Occipital lobe (tissue), 2 donors: ENCODE data around the gene PBX4. TPM values are rescaled to one million over a fixed set of nuclear protein-coding genes. Genes with fewer than 3 reads are reported as not detected.

ENCODE experiments used
- DNase-seq: peaks from one replicate; lab custom pipeline; 2025; lab: John Stamatoyannopoulos, UW
- total RNA-seq: library from RNA; depleted of rRNA; stranded (reverse); fragments of >200 nt; gene quantifications from one replicate; pipeline ENCODE4 v1.2.3, GENCODE V29; 2014

PBX4 gene
- total RNA-seq, 1 donor from 2014 or later = 14.8 TPM

DNA sequence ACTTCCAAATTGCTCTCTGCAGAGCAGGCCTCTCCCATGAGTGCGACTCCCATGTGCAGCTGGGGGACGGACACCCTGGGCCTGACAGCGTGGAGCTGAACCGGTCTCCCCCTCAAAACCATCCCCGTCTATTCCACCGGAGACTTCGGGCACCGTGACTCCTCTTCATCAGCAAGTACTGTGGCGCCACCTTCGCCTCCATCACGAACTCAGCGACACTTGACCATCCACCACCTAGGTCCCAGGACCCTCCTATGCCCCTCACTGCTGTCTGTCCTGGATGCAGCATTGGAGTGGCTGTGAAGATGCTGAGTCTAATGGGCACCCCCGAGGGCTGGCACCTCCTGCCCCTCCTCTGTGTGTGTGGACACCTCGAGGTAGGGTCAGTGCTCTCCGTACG lies 59.9 kb downstream of the PBX4 start:
- DNase-seq = no peak

DNA sequence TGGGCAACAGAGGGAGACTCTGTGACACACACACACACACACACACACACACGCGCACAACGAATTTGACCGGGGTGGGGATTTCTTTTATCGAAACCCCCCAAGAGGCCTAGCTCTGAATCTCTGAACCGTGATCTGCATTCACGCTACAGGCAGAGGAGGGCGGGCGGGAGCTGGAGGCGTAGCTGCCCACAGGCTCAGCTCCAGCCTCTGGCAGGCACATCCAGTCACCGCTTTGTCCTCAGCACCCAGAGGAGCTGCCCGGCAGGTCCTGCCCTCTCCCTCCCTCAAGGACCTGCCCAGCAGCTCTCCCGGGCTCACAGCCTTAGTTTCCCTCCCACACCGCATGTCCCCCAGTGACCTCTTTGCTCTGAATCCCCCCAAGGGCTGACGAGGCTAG lies 60.4 kb downstream of the PBX4 start:
- DNase-seq = no peak

DNA sequence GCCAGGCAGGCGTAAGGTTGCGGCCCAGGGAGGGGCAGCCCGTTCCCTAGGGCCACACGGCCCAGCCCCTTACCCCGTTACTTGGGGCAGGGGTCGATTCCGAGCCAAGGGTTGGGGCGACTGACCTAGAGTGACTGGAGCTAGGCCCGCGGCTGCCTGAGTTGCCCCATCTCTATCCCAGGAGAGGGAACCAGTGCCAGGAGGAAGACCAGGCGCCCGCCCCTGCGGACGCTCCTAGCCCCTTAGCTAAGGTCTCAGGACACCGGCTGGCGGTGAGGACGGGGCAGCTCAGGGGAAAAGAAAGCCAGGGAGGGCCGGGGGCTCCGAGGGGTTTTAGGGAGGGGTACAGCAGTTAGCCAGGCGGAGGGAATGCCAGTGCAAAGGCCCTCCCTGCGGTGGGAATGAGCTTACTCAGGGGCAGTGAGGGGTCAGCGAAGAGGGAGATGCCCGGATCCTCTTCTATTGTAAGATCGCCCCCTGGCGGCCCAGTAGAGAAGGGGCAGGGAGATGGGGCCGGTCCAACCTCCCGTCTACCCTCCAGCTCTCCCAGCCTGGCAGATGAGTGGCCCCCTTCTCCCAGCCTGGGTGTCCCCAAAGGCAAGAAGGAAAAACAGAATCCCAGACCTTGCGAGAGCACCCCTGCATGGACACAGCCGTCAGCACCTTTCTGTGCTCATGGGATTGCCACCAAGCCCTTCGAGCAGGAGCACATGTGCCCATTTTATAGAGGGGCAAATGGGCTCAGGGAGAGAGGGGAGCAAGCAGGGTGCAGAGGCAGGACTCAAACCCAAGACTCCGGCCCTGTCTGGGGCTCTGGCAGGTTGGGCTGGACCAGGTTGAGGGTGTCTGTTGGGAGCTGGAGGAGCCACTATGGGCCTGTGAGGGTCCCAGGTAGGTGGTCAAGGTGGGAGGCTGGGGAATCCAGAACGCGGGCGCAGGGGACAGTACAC lies 64.1 kb downstream of the PBX4 start:
- no peak for DNase-seq

DNA sequence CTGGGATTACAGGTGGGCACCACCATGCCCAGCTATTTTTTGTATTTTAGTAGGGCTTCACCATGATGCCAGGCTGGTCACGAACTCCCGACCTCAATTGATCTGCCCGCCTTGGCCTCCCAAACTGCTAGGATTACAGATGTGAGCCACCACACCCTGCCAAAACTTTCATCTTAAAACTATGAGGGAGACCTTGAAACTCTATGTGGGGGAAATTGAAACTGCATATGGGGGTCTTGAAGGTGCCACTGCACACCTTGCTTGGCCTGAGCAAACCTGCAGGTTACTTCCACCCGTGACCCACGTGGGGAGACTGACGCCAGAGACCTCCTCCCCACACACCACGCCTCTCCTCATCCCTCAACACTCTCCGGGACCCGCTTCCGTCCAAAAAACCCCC lies 64.8 kb downstream of the PBX4 start:
- DNase-seq = no peak

DNA sequence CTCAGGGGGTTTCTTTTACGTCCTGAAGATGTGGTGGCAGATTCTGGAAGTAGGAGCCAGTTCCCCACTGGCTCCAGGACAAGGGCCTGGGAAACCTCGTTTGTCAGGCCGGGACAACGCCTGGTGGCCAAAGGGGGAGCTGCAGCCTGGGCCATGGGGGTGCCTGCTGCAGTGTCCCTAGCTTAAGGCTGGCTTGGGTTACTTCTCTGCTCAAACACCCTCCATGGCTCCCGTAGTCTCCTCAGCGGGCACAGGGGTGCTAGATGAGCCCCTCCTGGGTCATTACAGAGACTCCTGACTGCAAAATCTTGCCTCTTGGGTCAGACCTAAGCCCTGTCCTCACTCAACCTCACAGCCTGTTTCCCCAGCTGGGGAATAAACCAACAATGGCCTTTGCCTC lies 65.7 kb downstream of the PBX4 start:
- no peak for DNase-seq

DNA sequence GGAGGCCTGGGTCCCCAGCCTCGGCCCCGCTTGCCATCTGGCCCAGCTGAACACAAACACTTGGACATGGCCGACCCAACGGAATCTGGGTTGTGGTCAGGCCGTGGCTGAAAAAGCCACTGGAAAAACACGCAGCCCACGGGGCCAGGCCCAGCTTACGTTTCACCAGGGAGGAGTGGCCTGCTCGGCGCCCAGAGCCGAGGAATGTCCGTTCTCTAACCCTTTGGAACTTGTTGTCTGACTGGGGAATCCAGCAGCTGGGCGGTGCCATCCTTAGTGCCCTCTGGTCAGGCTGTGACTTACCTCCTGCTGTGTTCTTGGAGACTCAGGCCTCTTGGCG lies 66.7 kb downstream of the PBX4 start:
- DNase-seq = no peak

DNA sequence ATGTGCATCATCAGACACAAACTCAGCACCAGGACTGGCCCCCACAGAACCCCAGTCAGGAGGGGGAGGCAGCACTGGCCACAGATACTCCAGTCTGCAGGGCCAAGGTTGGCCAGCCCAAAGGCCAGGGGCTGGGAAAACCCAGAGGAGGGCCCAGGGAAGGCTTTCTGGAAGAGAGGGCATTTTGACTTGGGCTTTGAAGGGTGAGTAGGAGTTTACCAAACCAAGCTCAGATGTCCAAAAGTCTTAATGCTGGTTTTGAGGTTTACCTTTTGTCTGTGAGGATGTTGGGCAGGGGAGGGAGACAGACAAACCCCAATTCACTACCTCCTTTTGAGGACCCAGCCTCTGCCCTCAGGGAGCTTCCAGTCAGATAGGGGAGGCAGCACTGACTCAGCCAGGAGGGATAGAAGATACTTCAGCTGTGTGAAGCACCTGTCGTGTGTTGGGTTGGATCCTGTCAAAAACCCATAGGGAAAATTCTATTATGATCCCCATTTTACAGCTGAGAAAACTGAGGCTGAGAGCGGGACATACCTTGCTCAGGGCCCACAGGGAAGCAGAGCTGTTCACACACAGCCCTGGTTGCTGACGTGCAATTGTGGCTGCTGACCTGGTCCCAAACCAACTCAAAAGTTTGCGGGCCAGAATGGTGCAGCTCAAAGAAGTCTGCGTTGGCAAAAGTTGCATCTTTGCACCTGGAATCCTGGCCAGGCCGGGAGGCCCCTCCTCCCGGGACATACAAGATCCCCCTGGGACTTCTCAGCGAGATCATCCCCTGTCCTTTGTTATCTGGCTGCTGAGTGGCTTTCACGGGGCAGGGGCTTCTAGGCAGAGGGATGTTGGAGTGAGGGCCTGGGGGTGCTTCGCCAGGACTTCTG lies 67.3 kb downstream of the PBX4 start:
- DNase-seq = no peak

DNA sequence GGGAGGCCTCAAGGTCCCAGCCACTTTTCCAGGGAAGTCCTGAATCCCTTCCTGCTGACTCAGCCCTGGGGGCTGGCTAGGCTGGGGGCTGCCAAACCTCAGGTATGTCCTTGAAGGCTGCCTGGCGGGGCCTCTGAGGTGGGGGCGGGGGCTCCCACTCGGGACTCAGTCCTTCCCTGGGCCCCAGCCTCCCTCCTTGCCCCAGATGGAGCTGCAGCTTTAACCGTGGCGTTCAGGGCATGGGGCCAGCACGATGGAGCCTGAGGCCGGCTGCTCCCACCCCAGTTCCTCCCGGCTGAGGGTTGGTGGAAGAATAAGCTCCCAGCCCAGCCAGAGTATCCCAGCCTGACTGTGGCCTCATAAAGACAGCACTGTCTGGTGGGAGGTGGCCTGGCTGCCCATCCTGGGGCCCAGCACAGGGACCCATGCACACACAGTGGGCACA lies 68.0 kb downstream of the PBX4 start:
- DNase-seq = no peak

DNA sequence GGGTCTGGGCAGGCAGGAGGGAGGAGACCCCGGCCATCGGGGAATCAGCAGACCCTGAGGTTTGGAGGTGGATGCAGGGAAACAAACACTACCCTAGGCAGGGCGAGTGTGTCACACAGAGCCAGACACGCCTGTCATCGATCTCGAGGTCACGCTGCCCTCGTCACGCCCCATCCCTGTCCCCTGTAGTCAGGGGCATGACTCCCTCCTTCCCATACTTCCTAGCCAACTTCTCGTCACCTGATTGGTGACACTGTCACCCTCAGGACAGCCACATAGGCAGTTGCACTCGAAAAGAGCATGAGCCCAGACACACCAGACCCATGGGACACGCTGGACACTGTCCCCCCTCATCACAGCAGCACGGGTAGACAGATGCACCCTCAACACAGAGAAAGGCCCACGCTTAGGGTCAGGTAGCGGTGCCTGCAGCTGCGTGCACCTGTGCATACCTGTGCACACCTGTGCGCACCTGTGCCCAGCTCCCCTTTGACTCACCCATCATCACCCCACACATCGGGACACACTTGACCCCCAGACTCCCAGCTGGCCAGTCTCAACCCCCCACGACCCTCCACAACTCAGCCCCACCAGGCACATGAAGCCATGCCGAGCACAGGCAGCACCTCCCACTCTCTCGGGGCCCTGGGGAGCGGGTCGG lies 68.6 kb downstream of the PBX4 start:
- no peak for DNase-seq

DNA sequence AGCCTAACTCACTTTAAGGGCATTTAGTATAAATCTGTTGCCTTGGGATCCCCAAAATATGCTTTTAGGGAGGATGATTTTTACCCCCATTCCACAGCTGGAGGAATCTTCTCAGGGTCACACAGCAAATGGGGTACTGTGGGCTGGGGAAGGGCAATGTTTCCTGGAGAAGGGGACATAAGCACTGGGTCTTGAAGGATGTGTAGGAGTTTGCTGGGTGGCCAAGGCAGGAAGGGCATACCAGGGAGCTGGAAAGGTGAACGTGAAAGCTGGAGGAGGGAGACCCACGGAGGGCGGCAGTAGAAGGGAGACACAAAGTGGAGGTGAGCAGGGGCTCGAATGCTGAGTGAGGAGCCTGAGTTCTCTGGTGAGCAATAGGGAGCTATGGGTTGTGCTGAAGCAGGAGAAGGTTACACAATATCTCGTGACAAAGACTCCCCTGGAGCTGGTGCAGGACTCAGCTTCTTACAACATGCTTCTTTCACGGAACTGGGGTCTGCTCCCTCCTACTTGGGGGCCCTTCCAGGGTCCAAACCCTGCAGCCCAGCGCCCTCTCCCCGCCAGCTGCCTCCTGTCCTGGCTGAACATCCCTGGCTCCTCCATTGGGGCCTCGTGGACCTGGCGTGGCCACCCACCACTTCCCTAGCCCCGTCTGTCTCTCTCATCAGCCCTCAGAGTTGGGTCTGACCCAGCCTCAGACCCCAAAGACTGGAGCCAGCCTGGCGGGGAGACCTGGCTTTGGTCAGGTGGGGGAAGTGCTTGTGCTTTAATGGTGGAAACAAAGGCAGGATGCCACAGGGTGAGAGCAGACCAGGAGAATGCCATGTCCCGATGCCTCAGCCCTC lies 69.3 kb downstream of the PBX4 start:
- no peak for DNase-seq

DNA sequence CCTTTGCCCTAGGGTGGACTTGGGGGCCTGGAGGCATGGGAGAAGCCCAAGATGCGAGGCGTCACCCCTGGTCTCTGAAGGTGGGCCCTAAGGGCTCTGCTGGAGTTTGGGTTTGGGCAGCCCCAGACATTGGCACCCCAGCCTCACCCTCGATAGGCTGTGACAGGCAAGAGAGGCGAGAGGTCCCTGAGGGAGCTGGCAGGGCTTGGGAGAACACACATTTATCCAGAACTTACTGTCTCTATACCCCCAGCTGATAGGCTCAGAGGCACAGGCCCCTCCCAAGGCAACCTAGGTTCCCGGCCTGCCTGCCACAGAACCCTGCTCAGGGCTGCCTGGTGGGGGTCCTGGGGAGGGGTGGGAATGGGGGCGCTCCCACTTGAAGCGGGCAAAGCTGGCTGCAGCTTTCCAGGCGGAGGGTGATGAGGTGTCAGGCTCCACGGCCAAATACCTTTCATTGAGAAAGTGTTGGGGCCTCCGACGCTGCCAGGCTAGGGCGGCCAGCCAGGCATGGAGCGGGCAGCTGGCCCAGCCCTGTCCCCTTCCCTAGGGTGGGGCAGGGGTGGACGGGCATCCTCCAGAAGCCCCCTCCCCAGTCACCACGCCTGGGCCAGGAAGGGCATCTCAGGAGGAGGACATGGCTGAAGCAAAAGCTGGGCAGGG lies 70.7 kb downstream of the PBX4 start:
- no peak for DNase-seq

DNA sequence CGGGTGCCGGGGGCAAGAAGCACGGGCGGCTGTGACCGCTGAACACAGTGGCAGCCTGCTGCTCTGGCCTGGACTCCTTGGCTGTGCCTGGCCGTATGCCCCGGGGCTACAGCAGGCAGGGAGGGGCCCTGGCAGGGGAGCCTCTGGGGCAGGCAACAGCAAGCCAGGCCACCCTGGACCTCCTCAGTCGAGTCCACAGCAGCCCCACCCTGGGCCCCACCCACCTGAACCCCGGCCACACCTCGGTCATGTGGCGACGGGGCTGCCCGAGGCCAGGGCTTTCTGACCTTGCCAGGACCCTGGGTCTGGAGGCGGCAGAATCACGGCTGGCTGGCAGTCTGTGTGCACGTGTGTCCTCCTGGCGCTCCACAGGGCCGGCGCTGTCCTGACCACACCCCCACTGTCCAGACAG lies 71.7 kb downstream of the PBX4 start:
- DNase-seq = no peak

DNA sequence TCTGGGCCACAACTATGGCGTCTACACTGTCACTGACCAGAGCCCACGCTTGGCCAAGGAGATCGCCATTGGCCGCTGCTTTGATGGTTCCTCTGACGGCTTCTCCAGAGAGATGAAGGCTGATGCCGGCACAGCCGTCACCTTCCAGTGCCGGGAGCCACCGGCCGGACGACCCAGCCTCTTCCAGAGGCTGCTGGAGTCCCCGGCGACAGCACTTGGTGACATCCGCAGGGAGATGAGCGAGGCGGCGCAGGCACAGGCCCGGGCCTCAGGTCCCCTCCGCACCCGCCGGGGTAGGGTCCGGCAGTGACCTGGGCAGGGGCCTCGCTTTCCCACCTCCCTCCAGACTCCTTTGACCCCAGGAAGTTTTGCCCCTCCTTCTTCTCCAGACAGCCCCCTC lies 72.8 kb downstream of the PBX4 start:
- DNase-seq = no peak

DNA sequence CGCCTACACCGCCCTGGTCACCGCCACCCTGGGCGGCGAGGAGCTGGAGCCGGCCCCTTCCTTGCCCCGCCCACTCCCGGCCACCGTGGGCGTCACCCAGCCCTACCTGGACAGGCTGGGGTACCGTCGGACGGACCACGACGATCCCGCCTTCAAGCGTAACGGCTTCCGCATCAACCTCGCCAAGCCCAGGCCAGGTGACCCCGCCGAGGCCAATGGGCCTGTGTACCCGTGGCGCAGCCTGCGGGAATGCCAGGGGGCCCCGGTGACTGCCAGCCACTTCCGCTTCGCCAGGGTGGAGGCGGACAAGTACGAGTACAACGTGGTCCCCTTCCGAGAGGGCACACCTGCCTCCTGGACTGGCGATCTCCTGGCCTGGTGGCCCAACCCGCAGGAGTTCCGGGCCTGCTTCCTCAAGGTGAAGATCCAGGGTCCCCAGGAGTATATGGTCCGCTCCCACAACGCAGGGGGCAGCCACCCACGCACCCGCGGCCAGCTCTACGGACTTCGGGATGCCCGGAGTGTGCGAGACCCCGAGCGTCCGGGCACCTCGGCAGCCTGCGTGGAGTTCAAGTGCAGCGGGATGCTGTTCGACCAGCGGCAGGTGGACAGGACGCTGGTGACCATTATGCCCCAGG lies 73.4 kb downstream of the PBX4 start:
- no peak for DNase-seq

DNA sequence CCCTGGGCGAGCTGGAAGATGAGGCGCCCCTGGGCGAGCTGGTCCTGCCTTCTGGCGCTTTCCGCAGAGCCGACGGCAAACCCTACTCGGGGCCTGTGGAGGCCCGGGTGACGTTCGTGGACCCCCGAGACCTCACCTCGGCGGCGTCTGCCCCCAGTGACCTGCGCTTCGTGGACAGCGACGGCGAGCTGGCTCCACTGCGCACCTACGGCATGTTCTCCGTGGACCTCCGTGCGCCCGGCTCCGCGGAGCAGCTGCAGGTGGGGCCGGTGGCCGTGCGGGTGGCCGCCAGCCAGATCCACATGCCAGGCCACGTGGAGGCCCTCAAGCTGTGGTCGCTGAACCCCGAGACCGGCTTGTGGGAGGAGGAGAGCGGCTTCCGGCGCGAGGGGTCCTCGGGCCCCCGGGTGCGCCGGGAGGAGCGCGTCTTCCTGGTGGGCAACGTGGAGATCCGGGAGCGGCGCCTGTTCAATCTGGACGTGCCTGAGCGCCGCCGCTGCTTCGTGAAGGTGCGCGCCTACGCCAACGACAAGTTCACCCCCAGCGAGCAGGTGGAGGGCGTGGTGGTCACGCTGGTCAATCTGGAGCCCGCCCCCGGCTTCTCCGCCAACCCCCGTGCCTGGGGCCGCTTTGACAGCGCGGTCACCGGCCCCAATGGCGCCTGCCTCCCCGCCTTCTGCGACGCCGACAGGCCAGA lies 74.1 kb downstream of the PBX4 start:
- no peak for DNase-seq

DNA sequence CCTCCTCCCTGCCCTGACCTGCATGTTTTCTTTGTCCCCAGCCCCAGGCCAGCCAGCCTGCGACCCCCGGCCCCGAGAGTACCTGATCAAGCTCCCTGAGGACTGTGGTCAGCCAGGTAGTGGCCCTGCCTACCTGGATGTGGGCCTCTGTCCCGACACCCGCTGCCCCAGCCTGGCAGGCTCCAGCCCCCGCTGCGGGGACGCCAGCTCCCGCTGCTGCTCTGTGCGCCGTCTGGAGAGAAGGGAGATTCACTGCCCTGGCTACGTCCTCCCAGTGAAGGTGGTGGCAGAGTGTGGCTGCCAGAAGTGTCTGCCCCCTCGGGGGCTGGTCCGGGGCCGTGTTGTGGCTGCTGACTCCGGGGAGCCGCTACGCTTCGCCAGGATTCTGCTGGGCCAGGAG lies 74.8 kb downstream of the PBX4 start:
- DNase-seq = no peak

DNA sequence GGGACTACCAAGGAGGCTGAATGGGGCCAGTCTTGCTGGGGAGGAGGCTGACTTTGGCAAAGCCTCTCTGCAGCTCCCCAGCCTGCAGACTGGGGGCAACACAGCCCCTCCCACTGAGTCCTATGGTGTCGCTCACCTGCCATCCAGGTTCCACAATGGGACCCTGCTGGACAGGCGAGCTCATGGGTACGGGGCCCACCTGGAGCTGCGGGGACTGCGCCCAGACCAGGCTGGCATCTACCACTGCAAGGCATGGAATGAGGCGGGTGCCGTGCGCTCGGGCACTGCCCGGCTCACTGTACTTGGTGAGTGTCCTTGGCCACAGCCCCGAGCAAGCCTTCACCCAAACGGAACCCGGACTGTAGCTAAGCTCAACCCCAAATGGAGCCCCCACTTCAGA lies 75.4 kb downstream of the PBX4 start:
- DNase-seq = no peak

DNA sequence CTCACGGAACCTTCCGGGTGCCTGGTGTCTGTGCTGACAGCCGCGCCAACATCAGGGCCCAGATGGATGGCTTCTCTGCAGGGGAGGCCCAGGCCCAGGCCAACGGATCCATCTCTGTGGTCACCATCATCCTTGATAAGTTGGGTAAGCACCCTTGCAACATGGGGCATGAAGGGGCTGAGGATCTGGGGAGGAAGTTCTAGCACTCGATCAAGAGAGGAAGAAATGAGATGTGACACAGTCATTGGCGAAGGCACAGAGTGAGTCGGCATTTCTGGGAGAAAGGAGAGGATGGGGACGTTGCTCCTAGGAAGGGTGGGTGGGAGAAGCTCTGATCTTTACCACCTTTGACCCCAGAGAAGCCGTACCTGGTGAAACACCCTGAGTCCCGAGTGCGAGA lies 76.0 kb downstream of the PBX4 start:
- DNase-seq = no peak

DNA sequence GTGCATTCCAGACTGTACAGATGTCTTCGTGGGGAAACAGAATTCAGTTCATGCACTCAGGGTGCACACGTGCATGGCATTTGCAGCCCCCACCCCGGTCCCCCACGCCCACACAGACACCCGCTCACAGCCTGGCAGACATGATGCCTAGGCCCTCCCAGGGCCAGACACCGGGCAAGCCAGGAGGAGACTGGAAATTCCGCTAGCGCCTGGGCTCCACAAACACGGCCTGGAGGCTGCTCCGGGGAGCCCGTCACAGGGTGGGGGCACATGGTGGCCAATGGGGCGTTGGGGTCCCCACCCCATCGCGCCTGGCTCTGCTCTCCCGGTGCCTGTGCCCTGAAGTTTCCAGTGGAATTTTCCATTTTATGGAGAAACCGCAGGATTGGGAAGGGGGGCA lies 76.9 kb downstream of the PBX4 start:
- no peak for DNase-seq
